ENCODE measurements around the gene LPAR6.

The LPAR6 gene

DNA sequence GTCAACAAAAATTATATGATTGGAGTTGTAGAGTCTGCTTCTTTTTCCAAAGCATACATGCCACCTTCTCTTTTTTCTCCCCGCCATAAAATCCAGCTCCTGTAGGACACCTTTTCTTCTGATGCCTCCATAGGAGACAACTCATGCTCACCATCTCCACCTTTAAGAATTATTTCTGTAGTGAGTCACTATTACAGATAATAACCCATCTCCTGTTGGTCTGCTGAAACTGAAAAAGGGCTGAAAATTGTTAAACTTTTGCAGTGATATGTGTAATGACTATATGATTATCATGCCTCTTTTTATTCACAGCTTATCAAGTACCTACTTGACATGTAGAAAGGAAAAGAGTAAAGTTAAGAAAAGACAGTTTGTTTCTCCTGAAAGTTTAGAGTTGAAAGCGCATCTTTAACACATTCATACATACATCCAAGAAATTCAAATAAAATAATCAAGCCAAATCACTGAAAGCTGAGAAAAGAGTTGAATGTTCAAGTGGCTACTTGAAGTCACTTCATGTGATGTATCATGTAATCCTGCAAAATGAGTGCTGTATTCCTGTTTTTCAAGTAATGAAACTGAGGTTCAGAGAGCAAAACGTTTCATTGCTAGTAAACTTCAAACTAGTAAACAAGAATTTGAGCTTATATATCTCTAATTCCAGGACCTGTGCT, 35.5 kb upstream of the LPAR6 start:
- no peak for TF ChIP-seq CTCF (IDR thresholded peaks at IDR 0.05; ENCODE audit: insufficient read depth, low read length, missing control alignments)
- DNase-seq (ENCODE audit: low read depth, low spot score), result no peak
- H3K4me3 ChIP-seq (ENCODE audit: low read depth, low read length), result no peak overlapping the region
- ChIA-PET CTCF (interaction anchor here (0.8 to 0.9 kb wide), 2 partner anchors 16 to 38 kb away, joined by 3 to 4 read pairs; no protein-coding TSS in a partner anchor), POLR2A (no interaction called here)

DNA sequence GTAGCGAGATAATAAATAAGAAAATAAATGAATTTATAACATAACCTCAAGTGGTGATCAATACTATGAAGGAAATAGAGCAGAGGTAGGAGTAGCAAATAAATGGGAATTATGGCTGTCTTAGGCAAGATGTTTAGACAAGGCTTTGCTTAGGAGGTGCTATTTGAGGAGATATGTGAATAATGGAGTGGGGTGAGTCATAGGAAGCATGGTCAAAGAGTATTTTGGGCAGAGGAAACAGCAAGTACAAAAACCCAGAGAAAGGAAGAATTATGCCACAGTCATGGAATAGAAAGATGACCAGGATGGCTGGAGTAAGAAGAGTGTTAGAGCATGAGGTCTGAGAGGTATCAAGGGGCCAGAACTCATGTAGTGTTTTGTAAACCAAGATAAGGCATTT, 33.6 kb upstream of the LPAR6 start:
- ChIA-PET CTCF (no interaction called here), POLR2A (no interaction called here)
- DNase-seq (ENCODE audit: low read depth, low spot score), result no peak
- TF ChIP-seq CTCF (IDR thresholded peaks at IDR 0.05; ENCODE audit: insufficient read depth, low read length, missing control alignments), result no peak
- H3K4me3 ChIP-seq (ENCODE audit: low read depth, low read length), result no peak overlapping the region

DNA sequence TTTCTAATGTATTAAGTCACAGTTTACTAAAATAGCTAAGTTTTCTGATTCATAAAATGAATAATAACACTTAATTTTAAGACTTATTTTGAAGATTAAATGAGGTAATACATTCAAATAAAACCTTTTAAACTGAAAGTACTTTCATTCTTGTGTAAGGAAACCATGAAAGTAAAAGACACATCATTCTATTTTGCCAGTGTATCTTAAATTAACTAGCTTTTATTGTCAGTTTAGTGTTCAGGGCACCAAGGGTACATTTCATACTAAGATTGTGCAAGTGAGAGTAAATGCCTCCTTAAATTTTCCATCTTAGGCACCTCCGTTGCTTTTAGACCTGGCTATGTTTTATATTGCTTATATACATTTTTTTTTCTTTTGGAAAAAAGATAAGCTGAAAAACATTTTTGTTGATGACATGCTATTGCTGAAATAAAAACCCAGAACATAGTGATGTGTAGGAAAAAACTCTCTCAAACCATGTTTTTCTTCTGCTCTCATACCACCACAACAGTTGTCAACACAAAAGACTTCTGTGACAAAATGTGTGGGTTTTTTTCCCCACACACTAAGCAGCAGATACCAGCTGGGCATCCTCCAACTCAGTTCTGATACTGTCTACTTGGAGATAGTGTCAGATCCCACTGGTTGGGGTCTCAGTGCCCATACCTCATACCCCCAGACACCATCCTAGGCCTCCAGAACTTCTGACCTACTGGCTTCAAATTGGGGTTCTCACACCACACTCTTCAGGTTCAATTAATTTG, 30.7 kb upstream of the LPAR6 start:
- no peak for DNase-seq (ENCODE audit: low read depth, low spot score)
- CTCF ChIA-PET, result no interaction called here
- TF ChIP-seq CTCF (IDR thresholded peaks at IDR 0.05; ENCODE audit: insufficient read depth, low read length, missing control alignments), result no peak
- POLR2A ChIA-PET, result interaction anchor here (0.6 kb wide), 1 partner anchor 13 kb away, joined by 4 read pairs; no protein-coding TSS in a partner anchor
- H3K4me3 ChIP-seq (ENCODE audit: low read depth, low read length), result no peak overlapping the region

GRCh38 chr13:48437371-48437770, 24.5 kb upstream of the LPAR6 start:
- ChIA-PET CTCF (no interaction called here), POLR2A (no interaction called here)
- no peak for TF ChIP-seq CTCF (IDR thresholded peaks at IDR 0.05; ENCODE audit: insufficient read depth, low read length, missing control alignments)
- no peak overlapping the region for H3K4me3 ChIP-seq (ENCODE audit: low read depth, low read length)
- DNase-seq (ENCODE audit: low read depth, low spot score), result no peak

DNA sequence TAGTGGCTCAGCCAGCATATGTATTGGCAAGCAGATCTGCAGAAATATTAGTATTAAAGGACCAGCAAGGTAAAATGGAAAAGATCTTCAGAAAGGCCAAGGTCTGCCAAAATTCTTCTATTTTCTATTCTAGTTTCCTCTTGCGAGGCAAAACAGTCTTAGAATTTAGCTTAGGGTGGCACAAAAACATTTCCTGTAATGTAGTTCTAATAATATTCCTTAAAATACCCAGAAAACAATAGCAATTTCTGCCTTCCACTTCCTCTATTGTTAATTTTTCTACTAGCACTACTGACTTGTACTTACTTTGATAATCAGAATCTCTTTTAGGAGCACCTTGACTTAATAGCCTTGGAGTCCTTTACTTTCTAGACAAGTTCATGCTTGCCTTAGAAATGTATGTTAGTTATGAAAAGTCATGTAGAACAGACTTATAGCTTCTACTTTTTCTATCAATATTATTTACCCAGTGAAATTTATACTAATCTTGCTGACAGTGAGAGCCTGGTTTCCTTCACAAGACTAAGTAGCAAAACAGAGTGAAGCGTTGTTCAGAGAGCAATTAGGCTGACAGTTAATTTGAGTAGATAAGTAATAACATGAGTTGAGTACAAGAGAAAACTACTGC, 23.9 kb upstream of the LPAR6 start:
- DNase-seq (ENCODE audit: low read depth, low spot score), result no peak
- no peak for TF ChIP-seq CTCF (IDR thresholded peaks at IDR 0.05; ENCODE audit: insufficient read depth, low read length, missing control alignments)
- ChIA-PET CTCF (no interaction called here), POLR2A (no interaction called here)
- H3K4me3 ChIP-seq (ENCODE audit: low read depth, low read length), result no peak overlapping the region

- no peak for DNase-seq (ENCODE audit: low read depth, low spot score)
- CTCF ChIA-PET, result no interaction called here
- no peak overlapping the region for H3K4me3 ChIP-seq (ENCODE audit: low read depth, low read length)
- no peak for TF ChIP-seq CTCF (IDR thresholded peaks at IDR 0.05; ENCODE audit: insufficient read depth, low read length, missing control alignments)
- POLR2A ChIA-PET, result no interaction called here
These were observed 21.3 kb upstream of the LPAR6 start for GRCh38 chr13:48434200-48434599.

All from AG04449 (cell line).